Activated CD4-positive, CD25-positive, alpha-beta regulatory T cell treated with anti-CD3 and anti-CD28 coated beads, Interleukin-2, amount 50 U/mL, for 24 hours (primary cell): ENCODE measurements around the gene KLHL29.

ENCODE experiments used
- ATAC-seq, 2 donors: fragments of 150-1000 bp; cut with Tn5 transposase; one replicate each; pipeline ENCODE4 v1.10.0; 2021; ENCODE audit warnings: mild to moderate bottlenecking in 1 of 2, moderate library complexity in 1 of 2

KLHL29 gene

DNA sequence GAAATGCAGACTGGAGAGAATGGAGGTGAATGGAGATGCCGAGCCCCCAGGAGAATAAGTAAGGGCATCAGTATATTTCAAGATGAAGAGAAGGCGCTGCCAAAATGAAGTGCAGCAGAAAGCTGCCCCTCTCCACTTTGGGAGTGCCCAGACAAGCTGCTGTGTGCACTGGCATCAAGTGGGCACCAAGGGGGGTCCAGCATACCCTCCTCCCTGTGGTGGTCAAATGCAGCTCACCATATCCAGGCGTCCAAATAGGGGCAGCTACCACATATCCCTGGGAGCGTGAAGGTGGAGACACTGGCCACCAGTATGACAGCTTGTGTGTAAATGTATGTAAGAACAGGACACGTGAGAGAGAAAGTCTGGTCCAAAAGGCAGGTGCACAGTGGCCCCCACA is 236.6 kb downstream of the KLHL29 start:
- ATAC-seq: no peak

DNA sequence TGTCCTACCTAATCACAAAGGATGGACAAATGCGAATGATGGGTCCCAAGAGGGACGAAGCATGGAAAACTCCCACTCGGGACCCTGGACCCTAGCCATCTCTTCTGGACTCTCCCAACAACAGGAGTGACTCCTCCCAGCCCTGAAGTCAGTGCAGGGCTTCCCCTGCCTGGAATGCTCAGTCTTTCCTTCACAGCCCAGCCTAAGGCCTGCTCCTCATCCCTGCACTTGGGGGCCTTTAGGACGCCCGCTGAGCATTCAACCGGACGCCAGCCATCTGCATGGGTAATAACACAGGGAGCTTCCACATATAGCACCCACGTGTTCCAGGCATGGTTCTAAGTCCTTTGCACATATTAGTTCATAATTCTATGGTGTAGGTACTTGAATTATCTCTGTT is 237.5 kb downstream of the KLHL29 start:
- no peak for ATAC-seq

DNA sequence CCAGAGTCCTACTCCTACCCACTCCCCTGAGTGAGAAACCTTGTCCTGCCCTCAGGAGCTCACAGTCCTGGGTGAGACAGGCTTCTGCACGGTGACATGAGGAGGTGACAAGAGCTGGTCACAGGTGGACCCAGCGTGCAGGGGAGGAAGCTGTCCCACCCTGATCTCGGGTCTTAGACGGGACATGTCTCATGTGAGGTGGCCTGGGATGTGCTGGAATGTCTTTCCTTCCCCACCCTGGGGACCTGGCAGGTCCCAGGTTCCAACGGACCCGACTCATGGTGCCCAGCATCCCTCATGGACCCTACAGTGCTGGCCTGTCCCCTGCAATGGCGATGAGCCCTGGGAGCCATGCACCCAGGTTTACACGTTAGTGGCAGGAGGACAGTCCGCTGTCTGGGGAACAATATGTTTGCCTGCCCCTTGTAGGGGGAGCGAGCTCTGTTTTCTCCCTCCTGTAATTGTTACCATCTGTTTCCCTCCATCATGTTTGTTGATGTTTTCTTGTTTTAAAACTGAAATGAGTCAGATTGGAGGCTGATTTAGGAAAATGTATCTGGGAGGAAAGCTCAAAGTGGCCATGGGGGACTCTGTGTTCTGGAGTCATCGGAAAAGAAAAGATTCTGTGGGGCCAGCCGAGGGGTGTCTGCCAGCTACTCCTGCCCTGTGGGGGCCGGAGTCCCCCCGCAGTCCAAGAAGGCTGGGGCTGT is 238.1 kb downstream of the KLHL29 start:
- ATAC-seq: no peak

DNA sequence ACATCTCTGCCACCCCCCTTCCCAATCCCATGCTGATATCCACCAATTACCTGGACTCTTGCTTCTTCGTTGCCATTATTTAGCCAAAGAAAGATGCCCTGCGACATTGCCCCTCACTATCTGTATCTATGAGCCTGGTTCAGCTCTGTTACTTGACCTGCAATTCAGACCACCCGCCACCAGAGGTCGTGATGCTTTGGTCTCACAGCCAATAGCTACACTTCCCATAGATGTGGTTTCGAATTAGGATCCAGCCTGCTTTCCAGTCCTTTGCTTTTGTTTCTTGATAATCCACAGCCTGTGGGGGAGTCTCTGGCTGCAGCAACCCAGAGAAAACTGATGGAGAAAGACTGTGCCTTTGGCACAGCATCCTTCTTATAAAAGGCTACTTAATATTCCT is 239.4 kb downstream of the KLHL29 start:
- no peak for ATAC-seq

DNA sequence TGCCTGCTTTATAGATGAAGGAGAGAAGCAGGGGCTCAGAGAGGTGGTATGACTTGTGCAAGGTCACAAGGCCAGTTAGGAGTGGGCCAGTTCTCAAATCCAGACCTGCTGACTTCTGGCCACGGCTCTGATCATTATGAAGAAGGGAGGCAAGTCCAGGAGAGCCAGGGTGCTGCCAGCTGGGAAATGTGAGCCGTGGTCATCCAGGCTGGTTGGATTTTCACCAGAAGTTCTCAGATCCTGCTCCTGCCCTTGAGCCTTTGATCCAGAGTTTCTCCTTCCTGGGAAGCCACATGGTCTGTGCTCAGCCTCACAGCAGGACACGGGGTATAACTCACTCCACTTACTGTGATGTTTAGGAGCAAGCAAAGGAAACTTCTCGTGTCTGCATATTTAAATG is 239.9 kb downstream of the KLHL29 start:
- ATAC-seq: no peak

DNA sequence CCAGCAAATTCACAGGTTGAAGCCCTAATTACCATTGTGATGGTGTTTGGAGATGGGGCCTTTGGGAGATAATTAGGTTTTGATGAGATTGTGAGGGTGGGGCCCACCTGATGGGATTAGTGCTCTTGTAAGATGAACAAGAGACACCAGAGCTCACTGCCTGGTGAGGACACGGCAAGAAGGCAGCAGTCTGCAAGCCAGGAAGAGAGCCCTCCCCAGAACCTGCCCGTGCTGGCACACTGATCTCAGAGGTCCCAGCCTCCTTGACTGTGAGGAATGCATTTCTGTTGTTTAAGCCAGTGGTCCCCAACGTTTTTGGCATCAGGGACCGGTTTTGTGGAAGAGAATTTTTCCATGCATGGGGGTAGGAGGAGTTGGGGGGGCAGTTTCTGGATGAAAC is 240.7 kb downstream of the KLHL29 start:
- no peak for ATAC-seq

DNA sequence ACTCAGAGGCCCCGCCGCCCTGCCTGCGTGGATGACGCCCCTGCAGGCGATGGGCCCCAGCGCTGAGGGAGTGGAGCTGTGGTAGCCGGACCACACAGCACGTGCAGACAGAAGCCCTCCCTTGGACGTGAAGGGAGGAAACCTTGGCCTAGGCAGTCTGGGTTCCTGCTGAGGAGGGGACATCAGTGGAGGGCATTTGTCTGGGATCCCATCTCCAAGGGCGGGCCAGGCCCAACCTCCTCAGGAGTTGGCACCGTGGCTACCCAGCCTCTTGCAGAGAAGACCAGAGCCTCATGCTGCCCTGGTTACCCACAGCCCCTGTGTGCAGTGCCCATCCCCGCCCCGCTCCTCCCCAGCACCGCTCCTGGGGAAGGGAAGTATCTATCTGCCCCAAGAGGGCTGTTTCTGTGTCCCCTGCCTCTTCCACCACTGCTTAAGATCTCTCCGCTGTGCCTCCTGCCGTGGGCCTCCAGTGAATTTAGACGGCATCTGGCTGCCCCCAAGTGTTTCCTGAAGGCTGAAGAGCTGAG is 241.8 kb downstream of the KLHL29 start:
- ATAC-seq: no peak

DNA sequence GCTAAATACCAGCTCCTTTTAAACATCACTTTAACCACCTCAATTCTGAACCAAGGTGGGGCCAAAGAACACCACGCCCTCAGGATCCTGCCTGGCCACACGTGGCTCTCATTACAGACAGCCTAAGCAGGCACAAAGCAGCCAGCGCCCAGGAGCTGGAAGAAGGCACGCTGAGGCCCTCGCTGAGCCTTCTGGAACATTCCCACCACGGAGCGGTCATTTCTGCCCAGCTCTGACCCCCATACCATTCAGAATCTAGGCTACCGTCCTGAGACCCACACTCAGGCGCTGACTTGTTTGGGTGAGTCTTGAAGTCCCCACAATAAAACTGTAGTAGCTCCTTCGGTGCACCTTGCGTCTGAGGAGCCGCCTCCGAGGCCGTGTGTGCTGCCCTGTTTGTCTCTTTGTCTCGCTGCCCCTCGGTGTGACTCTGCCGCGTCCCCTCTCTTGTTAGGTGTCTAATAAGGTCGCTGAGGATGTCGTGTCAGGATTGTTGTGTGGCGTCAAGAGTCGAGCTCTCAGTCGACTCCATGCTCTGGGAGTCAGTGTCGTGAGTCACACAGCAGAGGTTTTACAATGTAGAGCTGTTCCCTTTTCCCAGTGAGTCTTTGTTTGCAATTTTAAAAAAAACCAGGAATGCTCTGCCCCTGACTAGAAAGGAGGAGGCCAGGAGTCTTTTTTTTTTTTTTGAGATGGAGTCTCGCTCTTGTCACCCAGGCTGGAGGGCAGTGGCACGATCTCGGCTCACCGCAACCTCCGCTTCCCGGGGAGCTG is 242.4 kb downstream of the KLHL29 start:
- ATAC-seq: no peak

DNA sequence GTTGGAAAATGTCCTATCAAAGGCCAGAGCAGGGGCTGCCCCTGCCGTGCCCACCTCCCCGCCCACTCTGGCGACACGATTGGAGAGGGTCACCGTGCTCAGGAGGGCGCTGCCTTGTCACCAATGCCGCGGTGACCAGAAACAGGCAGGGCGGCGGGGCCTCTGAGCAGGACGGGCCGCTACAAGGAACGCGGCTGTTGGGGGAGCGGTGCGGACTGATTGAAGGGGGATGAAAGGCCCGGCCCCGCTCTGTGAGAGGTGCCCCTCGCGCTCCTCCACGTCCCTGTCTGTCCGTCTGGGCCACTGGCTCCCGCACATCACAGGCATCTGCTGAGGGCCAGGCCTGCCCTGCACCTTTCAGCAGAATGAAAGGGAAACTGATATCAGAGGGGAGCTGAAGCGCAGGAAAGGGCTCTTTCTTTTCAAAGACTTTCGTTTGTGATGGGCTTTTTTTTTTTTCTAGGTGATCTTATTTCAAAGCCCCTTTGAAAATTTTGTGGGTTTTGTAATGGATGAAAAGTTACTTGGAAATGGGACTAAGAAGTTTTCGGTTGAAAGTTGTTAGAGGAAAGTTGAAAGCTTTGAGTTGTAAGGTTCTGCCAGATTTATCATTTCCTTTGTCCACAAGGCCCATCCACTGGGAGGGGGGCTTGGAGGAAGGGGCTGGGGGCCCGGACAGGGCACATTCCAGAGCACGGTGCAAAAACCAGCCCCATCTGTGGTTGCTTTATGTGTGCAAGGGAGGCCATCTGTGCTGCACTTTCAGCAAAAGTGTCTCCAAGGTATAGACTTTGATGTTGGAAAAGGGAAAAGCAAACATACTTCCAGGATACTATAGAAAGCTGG is 244.2 kb downstream of the KLHL29 start:
- no peak for ATAC-seq

DNA sequence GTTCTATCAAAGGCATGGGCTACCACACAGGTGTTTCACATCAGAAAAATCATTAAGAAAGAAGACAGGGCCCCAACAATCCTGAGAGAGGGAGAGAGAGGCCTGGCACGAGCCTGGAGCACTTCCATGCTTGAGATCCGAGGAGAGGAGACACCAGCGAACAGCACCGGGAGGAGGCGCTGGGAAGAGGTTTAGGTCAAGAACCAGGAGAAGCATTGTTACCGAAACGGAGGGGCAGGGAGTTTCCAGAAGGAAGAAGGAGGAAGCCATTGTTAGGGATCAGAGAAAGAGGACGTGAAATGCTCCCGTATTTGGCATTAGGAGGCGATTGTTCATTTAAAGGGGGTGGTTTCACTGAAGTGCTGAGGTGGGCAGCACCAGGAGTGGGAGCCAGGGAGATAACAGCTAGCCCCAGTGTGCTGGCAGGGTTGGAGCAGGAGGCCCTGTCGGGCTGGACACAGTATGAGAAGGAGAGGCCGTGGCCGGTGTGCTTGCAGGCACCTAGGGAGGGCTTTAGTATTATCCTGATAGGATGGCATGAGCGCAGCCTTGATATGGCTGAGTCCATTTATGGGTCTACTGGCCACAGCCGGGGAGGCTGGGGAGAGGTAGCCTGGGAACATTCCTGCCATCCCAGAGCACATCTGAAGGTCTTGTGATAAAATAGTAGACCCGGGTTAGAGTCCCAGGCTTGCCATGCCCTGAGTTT is 244.9 kb downstream of the KLHL29 start:
- ATAC-seq: no peak

DNA sequence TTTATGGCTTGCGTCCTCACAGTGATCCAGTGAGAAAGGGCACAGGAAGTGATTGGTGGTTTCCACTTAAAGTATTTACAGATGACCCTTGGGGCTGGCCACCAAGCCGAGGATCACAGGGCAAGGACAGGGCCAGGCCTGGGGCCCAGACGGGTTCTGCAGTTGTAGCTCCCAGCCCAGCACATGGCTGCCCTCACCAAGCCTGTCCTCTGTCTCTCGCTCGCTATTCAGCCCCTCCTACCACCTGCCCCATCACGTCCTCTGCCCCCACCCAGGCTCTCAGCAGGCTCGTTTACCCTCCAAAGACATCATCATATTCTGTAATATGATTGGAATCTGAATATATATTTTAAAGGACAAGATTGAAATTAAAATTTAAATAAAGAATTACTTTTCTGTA is 246.0 kb downstream of the KLHL29 start:
- ATAC-seq: no peak

DNA sequence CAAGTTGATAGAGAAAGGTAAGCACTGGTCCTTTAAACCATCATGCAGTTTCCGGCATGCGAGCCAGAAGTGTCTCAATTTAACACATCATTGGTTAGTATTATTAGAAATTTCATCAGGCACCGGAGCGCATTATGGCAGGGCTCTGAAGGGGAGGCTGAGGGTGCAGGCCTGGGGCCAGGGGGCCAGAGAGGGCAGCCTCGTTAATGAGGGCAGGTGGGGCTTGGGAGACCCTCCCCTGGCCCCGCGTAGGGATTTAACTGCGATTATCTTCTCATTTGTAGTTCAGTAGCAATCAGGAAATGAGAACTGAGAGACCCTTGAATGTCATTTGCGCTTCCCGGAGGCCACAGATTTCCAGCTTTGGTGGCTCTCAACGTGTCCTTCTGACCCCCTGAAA is 246.4 kb downstream of the KLHL29 start:
- ATAC-seq: no peak

DNA sequence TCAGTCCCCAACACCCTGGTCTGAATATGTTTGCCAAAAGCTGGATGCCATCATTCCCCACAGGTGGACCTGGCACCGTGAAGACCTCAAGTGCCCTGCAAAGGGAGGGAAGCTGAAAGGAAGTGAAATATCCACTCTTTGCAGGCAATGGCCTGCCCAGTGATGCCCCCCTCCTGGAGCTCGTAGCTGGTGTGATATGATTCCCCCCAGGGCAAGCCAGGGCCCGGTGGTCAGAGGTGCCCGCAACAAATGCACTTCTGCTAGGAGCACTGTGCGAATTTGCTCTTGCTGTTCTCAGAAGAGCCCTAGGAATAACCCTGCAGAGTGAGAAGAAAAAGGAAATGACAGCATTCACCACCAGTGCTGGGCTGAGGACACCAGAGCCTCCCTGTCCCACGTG is 247.4 kb downstream of the KLHL29 start:
- no peak for ATAC-seq

DNA sequence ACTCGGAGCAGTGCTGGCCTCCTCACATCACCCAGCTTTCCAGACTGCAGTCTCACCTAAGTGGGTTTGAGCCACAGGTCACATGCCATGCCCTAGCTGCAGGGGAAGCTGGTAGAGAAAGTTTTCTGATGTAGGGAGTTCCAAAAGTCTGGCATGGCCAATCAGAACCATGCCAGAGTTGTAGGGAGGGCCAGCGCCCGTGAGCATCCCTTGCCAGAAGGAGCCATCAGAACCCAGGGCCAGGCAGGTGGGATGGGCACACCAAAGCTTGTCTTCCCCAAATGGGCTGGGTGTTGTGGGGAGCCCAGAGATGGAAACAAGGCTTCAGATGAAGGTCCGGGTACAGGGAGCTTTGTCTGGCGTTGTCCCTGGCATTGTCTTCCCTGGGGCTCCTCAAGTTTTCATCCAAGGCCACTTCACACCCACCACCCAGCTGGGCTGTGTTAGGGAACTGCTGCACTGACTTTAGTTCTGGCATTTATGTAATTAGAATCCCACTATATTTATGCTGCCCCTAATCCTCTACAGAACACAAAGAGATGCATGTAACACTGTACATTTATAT is 247.9 kb downstream of the KLHL29 start:
- no peak for ATAC-seq

DNA sequence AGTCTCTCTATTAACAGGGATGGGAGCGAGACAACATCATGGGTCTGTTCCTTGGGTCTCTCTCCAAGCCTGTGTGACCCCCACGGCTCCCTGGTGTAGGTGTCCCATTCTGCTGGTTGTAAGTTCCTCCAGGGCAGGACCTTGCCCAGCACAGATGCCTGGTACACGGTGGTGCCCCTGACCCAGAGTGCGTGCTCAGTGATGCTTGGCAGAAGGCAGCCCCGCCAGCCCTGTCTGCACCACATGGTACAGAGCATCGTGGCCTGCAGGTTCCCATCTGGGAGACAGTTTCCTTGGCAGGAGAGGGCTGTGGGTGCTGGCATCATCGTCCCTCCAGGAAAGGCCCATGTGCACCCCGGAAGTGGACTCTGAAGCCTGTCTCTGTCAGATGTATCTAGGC is 249.0 kb downstream of the KLHL29 start:
- no peak for ATAC-seq

DNA sequence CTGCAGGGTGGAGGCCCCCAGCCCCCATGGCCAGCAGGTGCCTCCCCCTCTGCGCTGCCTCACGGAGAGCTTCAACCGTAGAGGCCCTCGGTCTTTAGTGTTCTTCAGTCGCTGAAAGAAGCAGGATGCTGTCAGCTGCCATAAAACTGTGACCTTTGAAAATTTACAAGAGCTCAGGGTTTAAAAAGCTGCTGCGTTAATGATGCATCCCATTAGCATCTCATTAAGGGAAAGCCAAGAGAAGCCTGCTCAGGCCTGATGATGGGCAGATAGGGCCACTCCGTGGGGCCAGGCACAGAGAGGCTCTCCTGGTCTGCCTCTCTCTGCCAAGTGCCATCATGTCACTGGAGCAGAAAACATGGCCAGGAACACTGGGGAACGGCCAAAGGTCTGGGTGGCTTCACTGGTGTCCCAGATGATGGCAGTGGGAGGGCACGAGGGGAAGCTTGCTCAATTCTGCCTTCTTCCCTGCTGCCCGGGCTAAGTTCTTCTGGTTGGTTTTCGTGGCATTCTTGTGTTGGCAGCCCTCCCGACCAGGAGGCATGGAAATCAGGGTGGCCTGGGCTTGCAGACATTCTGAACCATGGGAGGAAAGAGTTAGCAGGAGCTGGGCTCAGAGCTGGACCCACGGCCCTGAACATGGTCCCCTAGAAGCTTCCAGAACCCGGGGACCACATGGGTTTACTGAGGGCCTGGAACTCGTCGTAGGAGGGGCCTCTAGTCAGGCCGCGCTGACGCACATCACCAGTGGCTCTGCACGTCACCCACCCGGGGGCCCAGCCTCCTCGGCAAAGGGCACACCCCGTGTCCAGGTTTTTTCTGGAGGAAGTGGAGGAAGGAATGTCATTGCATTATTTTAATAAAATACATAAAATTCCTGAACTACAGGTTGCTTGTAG is 250.7 kb downstream of the KLHL29 start:
- ATAC-seq: no peak

DNA sequence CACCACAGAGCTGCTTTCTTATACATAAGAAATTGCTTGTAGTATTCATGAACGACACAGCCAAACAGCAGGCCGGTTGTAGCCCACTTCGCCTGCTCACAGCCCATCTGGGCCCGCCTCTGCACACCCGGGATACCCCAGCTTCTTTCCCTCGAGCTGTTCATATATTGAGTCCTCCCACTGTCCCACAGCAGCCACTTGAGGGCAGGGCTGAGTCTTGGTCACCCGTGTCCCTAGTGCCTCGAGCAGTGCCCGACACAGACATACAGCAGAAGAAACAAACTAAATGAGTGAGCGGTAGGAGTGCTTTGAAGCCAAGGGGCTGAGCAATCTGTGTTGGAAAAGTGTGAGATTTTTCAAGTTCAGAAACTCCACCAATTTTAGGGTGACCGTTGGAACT is 251.4 kb downstream of the KLHL29 start:
- ATAC-seq: no peak

DNA sequence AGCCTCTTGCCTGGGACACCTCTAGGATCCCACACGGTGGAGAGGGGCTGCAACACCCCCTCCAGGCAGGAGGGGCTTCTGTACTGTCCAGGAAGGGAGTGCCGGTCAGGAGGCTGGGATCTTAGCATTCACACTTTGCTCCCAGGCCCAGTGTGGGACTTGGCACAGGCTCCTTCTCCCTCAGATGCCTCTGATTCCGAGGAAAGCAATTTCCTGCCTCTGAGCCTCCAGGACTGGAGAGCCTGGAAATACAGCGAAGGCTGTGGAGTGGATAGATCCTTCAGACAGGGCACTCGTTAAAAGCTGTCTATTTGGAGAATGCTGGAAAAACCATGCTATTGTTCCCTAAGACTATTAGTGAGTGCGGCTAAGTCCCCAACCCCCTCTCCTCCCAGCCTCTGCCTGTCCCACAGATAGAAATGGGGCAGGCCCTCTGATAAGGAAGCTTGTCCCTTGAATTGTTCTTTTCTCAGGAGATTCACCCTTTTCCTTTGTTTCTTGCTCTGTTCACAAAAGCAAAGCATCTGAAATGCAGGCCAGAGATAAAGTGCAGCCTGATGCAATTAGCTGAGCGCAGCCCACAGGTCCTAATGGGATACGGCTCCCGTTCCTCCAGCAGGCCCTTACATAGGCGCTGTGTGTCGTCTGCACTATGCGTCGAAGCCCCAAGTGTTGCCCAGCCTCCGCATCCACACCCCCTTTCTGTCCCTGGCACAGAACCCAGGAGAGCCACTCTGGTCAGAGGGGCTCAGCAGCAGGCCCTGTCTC is 252.2 kb downstream of the KLHL29 start:
- ATAC-seq: no peak

DNA sequence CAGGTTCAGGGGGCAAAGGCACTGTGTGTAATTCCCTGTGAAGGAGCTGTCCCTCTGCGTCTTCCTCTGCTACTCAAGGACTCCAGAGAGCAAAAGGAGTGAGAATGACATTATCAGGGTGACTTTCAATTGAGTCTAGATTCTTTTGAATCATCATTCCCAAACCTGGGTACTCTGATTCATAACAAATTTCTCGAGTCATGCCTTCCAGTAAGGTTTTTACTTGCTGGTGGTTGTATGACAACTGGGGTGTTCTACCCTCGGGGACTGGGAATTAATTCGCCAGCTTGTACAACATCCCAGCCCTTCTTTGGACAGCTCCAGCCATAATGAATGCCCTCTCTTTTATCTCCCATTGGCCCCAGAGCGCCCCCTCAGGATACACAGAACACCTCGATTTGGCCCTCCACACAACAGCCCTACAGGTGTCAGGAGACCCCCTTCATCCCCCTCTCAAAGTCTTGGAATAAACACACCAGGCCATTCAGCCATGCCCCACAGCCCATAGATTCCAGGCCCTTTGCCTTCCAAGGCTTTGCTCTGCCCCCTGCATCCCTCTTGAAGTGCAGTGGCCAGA is 254.5 kb downstream of the KLHL29 start:
- ATAC-seq: no peak

DNA sequence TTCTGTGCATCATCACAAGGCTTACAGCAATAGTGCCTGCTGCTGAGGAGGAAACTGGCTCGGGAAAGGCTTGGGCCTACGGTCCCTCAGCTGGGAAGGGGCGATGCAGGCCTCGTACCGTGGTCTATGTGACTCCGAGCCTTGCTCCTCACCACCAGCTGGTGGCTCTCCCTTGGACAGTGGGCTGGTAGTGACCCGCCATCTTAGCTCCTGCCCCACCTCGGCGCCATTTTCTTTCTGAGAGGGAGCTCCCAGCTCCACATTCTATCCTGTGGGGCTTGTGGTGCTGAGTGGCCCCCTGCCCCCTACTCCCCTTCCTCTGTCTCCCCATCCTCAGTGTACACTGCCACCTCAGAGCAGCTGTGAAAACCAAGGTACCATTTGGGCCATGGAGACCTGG is 255.7 kb downstream of the KLHL29 start:
- no peak for ATAC-seq
